NCI-H2171 (cell line): ENCODE data around the gene IQCC.
"Not testable (repeated sequence)": the region's sequence is repeated elsewhere in the genome, so short reads cannot be mapped to it uniquely, and the experiment has no call there.

Experiments
- DNase-seq: peaks from one replicate; lab custom pipeline; 2025; lab: John Stamatoyannopoulos, UW

IQCC gene

GRCh38 chr1:32205401-32206370 lies at the start of gene IQCC:
Gene IQCC (plus strand): TSS chr1:32205671. CDS start chr1:32205682, 11 bp downstream.
- DNase-seq, result peak; percentile 93

DNA sequence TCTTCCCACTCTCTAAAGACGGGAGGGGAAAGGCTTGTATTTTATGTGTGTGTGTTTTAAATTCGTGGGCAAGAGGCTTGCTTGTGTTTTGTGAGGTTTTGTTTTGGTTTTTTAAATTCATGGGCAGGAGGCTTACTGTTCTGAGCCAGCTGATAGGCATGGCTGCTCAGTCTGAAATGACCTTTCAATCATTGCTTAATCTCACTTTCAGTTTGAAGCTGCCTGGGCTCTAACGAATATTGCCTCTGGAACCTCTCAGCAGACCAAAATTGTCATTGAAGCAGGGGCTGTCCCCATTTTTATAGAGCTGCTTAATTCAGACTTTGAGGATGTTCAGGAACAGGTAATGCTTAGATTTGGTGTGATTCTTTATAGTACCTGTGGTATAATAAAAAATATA lies 46.3 kb upstream of the IQCC start:
- no peak for DNase-seq

- no peak for DNase-seq
These were observed 42.1 kb upstream of the IQCC start for GRCh38 chr1:32163405-32163804.

- DNase-seq, result not testable (repeated sequence)
These were observed 39.8 kb upstream of the IQCC start for GRCh38 chr1:32165633-32166032.

GRCh38 chr1:32170991-32171390 lies 34.5 kb upstream of the IQCC start:
- no peak for DNase-seq

GRCh38 chr1:32172621-32173245 lies 32.7 kb upstream of the IQCC start:
- no peak for DNase-seq

- no peak for DNase-seq
These were observed 26.9 kb upstream of the IQCC start for GRCh38 chr1:32178380-32179192.

GRCh38 chr1:32179193-32179442 lies 26.4 kb upstream of the IQCC start:
- DNase-seq, result peak; percentile 62

DNA sequence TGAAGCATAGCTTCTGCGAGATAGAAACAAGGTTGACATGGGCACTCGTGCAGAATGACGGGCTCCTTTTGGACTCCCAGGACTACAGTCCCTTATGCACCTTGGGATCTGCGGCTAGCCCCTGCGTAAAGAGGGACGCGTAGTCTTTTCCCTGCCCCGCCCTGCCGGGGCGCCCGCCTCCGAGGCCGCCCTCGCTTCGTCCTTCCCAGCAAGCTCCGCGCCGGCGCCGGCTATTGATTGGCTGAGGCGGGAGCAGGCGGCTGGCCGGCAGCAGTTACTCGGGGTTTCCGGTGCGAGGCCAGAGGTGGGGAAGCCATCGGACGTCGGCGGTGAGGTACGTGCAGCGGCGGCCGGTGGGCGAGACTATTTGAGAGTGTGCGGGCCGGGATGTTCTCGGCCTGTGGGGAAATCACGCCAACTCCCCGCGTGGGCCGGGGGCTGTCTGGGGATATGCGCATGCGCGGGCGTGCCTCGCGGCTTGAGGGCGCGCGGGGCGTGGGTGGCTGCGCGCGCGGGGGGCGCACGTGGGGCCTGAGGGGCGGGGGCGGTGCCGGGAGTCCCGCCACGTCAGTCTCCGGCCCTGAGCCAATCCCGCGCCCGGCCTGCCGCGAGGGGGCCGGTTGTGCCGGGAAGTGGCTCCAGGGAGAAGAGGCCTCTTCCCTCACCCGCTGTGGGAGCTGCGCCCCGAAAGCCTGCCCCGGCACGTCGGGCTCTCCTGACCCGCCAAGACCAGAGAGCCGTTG lies 25.9 kb upstream of the IQCC start, which contains the start of gene TXLNA:
Gene TXLNA (plus strand): TSS at position 233 of the 743 bp plus-strand sequence. CDS start 671 bp downstream, outside the sequence.
- peak; percentile 89 for DNase-seq

DNA sequence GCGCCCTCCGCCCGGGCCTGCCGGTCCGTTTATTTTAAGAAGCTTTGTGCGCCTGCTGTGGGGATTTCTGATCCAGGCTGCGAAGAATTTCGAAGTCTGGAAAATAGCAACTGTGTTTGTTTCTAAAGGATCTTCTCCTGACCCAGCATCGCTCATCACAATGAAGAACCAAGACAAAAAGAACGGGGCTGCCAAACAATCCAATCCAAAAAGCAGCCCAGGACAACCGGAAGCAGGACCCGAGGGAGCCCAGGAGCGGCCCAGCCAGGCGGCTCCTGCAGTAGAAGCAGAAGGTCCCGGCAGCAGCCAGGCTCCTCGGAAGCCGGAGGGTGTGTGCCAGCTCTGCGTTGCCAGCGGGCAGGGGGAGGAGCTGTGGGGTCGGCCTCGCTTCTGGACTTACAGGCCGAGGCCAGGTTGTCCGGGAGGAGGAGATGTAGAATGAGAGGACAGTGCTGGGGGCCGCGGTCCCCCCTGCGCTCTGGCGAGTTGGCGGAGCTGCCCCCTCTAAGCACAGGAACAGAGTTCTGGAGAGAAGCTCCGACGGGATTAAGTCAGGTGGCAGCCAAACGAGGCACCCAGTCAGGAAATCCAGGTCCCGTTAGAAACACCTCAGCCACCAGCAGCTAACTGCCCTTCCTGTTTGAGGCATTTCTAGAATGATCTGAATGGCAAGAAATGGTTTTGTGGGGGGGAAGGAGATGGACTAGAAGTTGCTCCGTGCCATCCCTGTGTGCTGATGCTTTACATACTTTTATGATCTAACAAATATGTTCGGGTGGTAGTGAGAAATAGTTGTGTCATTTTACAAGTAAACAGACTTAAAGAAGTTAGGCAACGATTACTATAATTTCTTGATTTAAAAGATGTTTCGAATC lies 25.0 kb upstream of the IQCC start:
- peak; percentile 22 for DNase-seq

- no peak for DNase-seq
These were observed 24.4 kb upstream of the IQCC start for GRCh38 chr1:32181065-32181464.

DNA sequence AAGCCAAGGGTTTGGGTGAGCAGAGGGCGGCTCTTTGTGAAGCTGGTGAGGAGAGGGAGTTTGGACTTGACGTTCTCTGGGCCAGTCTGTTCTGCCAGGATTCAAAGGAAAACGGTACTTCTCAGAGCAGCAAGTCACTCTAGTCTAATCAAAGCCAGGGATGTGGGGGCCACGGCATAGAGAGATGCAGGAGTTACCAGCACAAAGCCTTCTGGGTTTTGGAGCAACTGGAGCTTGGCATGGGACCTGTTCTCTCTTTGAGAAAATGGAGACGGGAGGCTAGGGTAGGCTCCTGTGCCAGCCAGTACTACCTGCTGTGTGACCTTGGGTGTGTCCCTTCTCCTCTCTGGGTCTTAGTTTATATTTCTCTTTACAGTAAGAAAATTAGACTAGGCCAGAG lies 23.9 kb upstream of the IQCC start:
- DNase-seq, result no peak

DNA sequence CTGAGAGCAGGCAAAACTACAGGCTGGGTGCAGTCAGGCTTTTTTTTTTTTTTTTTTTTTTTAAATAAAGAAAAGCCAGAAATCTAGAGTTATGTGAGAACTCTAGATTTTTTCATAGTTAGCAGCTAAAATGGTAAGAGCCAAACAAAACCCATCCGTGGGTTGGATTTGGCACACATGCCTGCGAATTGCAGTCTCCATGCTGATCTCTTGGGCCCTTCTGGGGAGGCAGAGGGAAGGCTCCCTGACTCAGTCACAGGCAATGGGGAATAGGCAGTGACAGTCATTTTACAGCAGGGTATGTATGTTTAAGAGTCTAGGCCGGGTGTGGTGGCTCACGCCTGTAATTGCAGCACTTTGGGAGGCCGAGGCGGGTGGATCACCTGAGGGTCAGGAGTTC lies 23.4 kb upstream of the IQCC start:
- no peak for DNase-seq

- DNase-seq, result no peak
These were observed 20.8 kb upstream of the IQCC start for GRCh38 chr1:32184650-32185049.

GRCh38 chr1:32186077-32186476 lies 19.4 kb upstream of the IQCC start:
- DNase-seq, result no peak

GRCh38 chr1:32186491-32186890 lies 19.0 kb upstream of the IQCC start:
- DNase-seq, result no peak

GRCh38 chr1:32187850-32188249 lies 17.6 kb upstream of the IQCC start:
- no peak for DNase-seq

DNA sequence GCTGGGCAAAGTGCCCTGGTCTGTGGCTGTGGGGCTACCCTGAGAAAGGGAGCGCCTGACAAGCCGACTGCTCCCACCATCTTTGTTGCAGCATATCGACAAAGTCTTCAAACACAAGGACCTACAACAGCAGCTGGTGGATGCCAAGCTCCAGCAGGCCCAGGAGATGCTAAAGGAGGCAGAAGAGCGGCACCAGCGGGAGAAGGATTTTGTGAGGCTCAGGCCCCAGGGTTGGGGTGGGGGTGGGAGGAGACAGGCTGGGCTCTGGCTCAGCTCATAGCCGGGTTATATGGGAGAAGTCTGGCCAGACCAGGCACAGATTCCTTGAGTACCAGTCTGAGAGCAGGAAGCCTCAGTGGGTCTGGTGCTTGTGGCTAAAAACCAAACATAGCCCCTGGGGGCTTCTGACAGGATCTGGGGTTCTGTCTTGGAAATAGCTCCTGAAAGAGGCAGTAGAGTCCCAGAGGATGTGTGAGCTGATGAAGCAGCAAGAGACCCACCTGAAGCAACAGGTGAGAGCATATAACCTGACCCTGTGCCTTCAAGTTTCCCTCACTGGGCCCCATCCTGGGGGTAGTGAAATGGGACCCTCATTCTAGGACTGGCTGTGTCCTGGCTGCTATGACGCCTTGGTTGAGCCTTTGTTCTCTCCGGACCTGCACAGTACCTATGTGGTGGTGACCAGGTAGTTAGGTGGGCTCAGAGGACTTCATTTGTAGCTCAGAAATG lies 13.1 kb upstream of the IQCC start:
- DNase-seq, result no peak

GRCh38 chr1:32194984-32195383 lies 10.5 kb upstream of the IQCC start:
- no peak for DNase-seq

DNA sequence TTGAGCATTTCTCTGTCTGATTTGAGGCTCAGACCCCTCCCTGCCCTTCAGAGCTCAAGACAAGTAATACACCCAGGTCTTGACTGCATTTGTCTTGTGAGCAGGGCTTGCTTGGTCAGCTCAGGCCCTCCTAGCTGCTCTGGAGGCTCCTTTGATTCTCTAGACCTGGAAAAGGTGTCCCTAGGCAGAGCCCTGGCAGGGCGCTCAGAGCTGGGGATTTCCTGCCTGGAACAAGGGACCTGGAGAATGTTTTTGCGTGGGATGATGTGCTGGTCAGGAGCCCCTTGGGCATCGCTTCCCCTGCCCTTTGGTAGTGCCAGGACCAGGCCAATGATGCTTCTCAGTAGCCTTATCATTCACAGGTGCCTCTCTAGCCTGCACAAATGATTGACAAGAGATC lies 9.9 kb upstream of the IQCC start:
- no peak for DNase-seq
